Stomach (tissue), 9 donors: ENCODE results near the gene TRIM32. TPM values are rescaled to one million over a fixed set of nuclear protein-coding genes. Genes with fewer than 3 reads are reported as not detected.

Source experiments
- DNase-seq, 2 donors: peaks; one replicate each; pipeline versions ENCODE4 v3.0.0 to v3.0.0-alpha.2; 2013 to 2019
- H3K27ac ChIP-seq, 5 donors: fragments of 200-600 bp in 4 of 5; sonication (generic) in 4 of 5; one replicate each; pipeline ENCODE4 v1.5.1; 2013 to 2019; ENCODE audit warnings: mild to moderate bottlenecking in 1 of 5, moderate library complexity in 1 of 5
- H3K27me3 ChIP-seq, 3 donors: fragments of 200-600 bp; sonication (generic); one replicate each; pipeline ENCODE4 v1.5.1; 2017 to 2019; ENCODE audit warnings: mixed run types in 1 of 3
- H3K36me3 ChIP-seq, 4 donors: fragments of 200-600 bp; sonication (generic); 1 replicate in 3 of 4; 2 replicates in 1 of 4; pipeline ENCODE4 v1.5.1; 2016 to 2019
- H3K4me1 ChIP-seq, 4 donors: fragments of 200-600 bp; sonication (generic); one replicate each; pipeline ENCODE4 v1.5.1; 2016 to 2019
- H3K4me3 ChIP-seq, 4 donors: fragments of 200-600 bp; sonication (generic) in 3 of 4; one replicate each; pipeline ENCODE4 v1.5.1; 2016 to 2019; ENCODE audit warnings: mild to moderate bottlenecking in 1 of 4
- H3K9me3 ChIP-seq, 4 donors: fragments of 200-600 bp; sonication (generic); one replicate each; pipeline ENCODE4 v1.5.1; 2016 to 2019
- EP300 ChIP-seq: sonication (generic); formaldehyde crosslinking; IDR thresholded peaks from one replicate; pipeline ENCODE4 v1.6.1; 2017; ENCODE audit warnings: antibody characterized with exemption
- POLR2A ChIP-seq, 4 donors: fragments of 450-650 bp; IDR thresholded peaks; one replicate each; pipeline ENCODE4 v1.6.1; 2016; ENCODE audit warnings: antibody characterized with exemption in 4 of 4, control low read depth in 2 of 4, mild to moderate bottlenecking in 1 of 4, moderate library complexity in 1 of 4
- POLR2AphosphoS5 ChIP-seq, 3 donors: sonication (generic); formaldehyde crosslinking; IDR thresholded peaks; one replicate each; pipeline ENCODE4 v1.6.1; 2016; ENCODE audit warnings: antibody characterized with exemption in 3 of 3
- WGBS, 5 donors: extraction: QIAGEN DNeasy Blood & Tissue Kit in 3 of 5; methylation state at CpG; one replicate each; pipeline versions ENCODE4 v1.1.5 to v1.1.7; 2013 to 2018; 5-methylcytosine and 5-hydroxymethylcytosine counted together
- intact Hi-C: fragments of 100-400 bp; cut with DNase I; formaldehyde crosslinking; loops from one replicate; pipeline ENCODE4 v1.15.1; 2023; ENCODE audit warnings: low total_unique reads
- polyA plus RNA-seq, 3 donors: library from polyadenylated mRNA; stranded (reverse); fragments of 200-250 nt; gene quantifications; one replicate each; pipeline ENCODE4 v1.2.3, GENCODE V29; 2013
- total RNA-seq, 5 donors: library from RNA; depleted of rRNA; stranded (reverse); fragments of >200 nt; gene quantifications; one replicate each; pipeline versions ENCODE4 v1.1.0 to v1.2.3, GENCODE V29; 2014 to 2016
- TF ChIP-seq, protein P1 (sequence below), 7 experiments: fragments of 450-650 bp in 4 of 7; fragments of 200-600 bp in 3 of 7; sonication (generic) in 3 of 7; IDR thresholded peaks; one replicate each; pipeline ENCODE4 v1.5.1; 2016 to 2019; ENCODE audit warnings: antibody characterized with exemption in 7 of 7, control low read depth in 2 of 7, mild to moderate bottlenecking in 1 of 7
- donor health status: healthy with polysubstance abuse.
- donor health status: Bipolar disorder and iron deficiency.
- donor health status: healthy.

Gene TRIM32
- total and polyA plus RNA-seq, 8 donors: 2.3 to 24.9 (median 6.3) TPM

DNA sequence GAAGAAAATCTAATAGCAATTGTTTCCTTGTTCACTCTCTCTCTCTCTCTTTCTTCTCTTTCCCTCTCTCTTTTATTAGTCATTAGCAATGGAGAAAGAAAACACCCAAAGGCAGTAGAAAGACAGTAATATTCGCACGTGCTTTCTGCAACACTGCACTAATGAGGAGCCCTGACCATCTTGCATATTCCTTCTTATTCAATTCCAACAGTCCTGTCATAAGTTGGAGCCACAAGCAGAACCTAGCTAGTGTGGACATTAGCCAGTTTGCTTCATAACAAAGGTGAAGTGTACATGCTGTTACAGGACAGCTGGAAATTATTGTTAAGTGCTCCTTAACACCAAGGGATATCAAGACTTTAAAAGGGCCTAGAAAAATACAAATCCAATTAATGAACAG, 63.4 kb downstream of the TRIM32 start:
- intact Hi-C loops: no loop called here
- no peaks in the 10 kb centered on the region for H3K27me3 ChIP-seq
- H3K27ac ChIP-seq: no peak overlapping the region
- TF ChIP-seq, protein P1, sequence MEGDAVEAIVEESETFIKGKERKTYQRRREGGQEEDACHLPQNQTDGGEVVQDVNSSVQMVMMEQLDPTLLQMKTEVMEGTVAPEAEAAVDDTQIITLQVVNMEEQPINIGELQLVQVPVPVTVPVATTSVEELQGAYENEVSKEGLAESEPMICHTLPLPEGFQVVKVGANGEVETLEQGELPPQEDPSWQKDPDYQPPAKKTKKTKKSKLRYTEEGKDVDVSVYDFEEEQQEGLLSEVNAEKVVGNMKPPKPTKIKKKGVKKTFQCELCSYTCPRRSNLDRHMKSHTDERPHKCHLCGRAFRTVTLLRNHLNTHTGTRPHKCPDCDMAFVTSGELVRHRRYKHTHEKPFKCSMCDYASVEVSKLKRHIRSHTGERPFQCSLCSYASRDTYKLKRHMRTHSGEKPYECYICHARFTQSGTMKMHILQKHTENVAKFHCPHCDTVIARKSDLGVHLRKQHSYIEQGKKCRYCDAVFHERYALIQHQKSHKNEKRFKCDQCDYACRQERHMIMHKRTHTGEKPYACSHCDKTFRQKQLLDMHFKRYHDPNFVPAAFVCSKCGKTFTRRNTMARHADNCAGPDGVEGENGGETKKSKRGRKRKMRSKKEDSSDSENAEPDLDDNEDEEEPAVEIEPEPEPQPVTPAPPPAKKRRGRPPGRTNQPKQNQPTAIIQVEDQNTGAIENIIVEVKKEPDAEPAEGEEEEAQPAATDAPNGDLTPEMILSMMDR (IDR thresholded peaks at IDR 0.05): no peak
- TF ChIP-seq EP300 (no peak), POLR2A (IDR thresholded peaks at IDR 0.05) (no peak), POLR2AphosphoS5 (IDR thresholded peaks at IDR 0.05) (no peak)
- H3K4me3 ChIP-seq: no peak overlapping the region
- no peaks in the 10 kb centered on the region for H3K36me3 ChIP-seq
- no peaks in the 10 kb centered on the region for H3K4me1 ChIP-seq
- DNase-seq: no peak
- H3K9me3 ChIP-seq: peaks cover 0 to 2% (median under 1%) of the 10 kb centered on the region in 4 donors
- WGBS, 5 donors: 71 to 98% (median 83%) methylated on average over 2 of the region's 2 CpGs
